GM19238 (cell line): Measurements from ENCODE around the gene CX3CR1.

ENCODE experiments used
- DNase-seq: peaks from one replicate; pipeline ENCODE4 v3.0.0; 2011; ENCODE audit warnings: low spot score; ENCODE audit not compliant: insufficient read length

CX3CR1 gene

DNA sequence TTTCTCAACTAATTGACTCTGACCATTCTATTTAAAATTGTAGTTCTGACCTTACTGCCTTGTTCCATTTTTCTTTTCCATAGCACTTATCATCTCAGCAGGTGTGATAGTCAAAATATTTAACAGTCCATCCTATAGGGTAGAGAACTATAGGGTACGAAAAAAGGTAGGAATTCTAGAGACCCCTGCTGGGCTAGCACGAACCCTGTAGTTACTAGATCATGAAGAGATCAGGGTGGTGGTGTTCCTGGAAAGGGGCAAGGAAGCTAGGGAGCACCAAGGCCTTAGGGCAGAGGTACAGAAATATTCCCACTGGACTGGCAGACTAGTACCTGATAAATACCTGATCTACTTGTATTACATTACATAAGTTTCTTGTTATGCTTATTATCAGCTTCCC lies 55.5 kb downstream of the CX3CR1 start:
- DNase-seq, result no peak

- DNase-seq, result no peak
Measured at GRCh38 chr3:39222939-39223338, 56.9 kb downstream of the CX3CR1 start.

DNA sequence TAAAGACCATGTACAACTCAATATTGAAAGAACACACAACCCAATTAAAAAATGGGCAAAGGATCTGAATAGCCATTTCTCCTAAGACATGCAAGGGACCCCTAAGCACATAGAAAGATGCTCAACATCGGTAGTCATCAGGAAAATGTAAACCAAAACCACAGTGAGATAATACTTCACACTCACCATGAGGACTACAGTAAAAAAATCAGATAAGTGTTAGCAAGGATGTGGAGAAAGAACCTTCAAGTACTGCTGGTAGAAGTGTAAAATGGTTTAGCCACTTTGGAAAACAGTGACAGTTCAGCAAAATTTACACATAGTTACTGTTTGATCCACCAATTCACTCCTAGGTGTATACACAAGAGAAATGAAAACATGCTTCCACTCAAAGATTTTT lies 57.4 kb downstream of the CX3CR1 start:
- DNase-seq, result no peak

- DNase-seq, result no peak
Measured at GRCh38 chr3:39221141-39221530, 58.7 kb downstream of the CX3CR1 start.

DNA sequence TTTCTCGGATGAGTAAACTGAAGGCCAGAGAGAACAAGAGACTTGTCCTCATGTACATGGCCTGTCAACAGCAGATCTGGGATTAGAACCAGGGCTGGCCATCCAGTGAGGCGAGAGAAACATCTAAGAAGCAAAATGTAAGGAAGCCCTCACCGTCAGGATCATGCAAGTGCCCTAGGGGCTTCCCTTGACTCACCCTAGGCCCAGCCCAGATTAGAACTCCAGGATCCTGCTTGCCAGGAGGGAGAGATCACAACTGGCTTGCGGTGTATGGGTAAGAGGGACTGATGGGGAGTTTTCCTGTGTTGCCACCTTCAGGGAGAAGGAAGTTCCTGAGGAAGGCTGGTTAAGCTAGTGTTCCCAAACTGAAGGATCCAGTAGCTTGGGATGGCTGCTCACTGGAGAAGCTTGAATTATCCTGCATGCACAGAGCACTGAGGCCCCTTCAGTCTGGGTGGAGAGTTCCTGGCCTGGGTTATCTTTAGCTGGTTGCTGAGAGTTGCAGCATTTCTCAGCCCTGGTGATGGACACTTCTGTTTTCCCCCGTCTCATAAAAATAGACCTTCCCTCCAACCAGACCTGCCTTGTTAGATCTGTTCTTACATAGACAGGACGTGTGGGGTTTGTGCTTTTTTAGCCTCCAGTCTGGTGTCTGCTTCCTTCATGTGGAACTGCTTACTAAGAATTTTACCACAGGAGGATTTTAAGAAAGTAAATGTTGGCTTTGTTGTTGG lies 59.3 kb downstream of the CX3CR1 start:
- no peak for DNase-seq

- DNase-seq, result no peak
Measured at GRCh38 chr3:39219702-39220101, 60.1 kb downstream of the CX3CR1 start.

GRCh38 chr3:39216176-39216790 lies 63.6 kb downstream of the CX3CR1 start:
- peak; percentile 61 for DNase-seq

DNA sequence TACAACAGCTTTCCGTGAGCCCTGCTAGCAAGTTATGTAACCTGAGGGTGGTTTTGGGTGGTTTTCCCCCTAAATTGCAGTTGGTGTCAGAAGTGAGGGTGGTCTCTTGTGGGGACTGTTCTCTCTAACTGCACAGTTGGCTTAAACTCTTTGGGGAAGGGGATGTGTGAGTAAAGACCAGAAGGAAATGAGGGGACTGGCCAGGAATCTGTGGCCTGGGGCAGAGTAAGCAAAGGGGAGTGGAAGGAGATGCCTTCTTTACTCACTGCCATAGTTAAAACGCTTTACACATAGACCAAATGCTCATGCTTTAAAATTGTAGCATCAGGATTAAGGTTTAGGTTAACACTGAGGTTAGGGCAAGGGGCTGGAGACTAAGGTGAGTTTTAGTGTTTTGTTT lies 66.2 kb downstream of the CX3CR1 start:
- no peak for DNase-seq
